Activated T-helper 1 cell treated with Interleukin-2 at 50 U/mL for 16 hours (primary cell): Measurements from ENCODE around the gene ANP32D.
"Not testable (repeated sequence)": the region's sequence is repeated elsewhere in the genome, so short reads cannot be mapped to it uniquely, and the experiment has no call there.

Experiments used
- DNase-seq: peaks from one replicate; pipeline ENCODE4 v3.0.0-alpha.2; 2020; ENCODE audit warnings: low read depth

ANP32D gene

DNA sequence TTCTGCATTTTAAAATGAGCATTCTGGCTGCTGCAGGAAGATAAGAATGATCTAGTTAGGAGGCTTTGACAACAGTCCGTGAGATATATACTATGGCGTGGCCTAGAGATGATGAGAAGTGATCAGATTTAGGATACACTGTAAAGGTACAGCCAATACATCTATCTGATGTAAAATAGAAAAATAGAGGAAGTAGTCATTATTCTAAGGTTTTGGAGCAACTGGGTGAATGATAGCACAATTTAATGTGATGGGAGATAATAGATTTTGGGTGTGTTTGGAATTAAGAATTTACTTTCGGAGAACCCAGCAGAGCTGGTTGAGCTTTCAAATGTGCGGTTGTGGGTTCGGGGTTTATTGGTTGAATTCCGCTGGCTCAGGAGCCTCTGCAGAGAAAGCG, at the start of gene ANP32D:
Gene ANP32D, plus strand, starts transcription at position 301 of the 400 bp plus-strand sequence. CDS start 106 bp downstream, outside the sequence.
- no peak for DNase-seq

- no peak for DNase-seq
These were observed 49.2 kb upstream of the ANP32D start for GRCh38 chr12:48423171-48423570.

GRCh38 chr12:48424644-48425043, 47.7 kb upstream of the ANP32D start:
- no peak for DNase-seq

GRCh38 chr12:48434016-48434415, 38.3 kb upstream of the ANP32D start:
- not testable (repeated sequence) for DNase-seq

DNA sequence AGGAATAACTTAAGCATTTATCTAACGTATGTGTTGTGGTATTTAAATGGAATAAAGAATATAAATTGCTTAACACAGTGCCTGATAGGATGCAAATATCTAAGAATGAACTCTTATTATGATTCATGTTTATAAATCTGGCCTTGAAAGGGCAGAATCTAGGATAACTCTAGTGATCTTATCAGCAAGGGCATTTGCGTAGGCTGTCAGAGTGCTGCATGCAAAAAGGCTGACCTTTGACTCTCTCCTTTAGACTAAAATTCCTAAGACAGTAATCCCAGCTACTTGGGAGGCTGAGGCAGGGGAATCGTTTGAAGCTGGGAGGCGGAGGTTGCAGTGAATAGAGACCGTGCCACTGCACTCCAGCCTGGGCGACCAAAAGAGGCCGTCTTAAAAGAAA, 31.3 kb upstream of the ANP32D start:
- DNase-seq: no peak

DNA sequence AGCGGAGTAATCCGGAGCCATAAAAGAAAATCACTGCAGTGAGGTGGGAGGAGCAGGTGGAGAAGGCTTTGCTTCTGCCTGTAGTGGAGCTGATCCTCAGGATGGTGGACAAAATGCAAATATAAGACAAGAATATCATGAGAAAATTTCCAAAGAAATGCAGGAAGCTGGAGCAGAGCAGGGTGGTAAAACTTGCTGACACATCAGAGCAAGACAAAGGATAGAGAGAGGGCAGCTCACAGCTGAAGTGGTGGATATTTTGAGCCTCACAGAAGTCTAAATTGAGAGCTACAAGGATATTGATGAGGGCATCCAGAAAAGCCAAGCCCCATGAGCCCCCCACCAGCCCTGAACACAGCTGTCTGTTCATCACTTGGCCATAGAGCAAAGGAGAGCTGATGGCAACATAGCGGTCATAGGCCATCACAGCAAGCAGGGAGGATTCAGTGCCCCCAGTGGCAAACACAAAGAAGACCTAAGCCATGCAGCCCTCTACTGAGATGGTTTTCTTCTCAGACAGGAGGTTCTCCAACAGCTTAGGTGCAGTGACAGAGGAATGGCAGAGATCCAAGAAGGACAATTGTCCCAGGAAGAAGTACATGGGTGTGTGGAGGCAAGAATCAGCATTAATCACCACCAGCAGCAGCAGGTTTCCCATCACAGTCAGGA, 30.0 kb upstream of the ANP32D start:
- no peak for DNase-seq

GRCh38 chr12:48445538-48445937, 26.8 kb upstream of the ANP32D start:
- no peak for DNase-seq

- DNase-seq: no peak
These were observed 26.1 kb upstream of the ANP32D start for GRCh38 chr12:48446161-48446776.

DNA sequence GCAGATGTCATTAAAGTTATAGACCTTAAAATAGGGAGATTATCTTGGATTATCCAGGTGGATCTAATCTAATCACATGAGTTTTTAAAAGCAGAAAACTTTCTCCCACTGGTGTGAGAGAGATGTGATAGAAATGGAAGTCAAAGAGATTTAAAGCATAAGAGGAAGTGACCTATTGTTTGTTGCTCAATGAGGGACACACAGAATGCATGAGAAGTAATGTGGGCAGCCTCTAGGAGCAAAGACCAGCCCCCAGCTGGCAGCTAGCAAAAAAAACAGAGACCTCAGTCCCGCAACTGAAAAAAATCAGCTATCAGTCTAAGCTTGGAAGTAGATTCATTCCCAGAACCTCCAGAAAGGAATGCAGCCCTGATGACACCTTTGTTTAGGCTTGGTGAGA, 24.6 kb upstream of the ANP32D start:
- DNase-seq: no peak

- DNase-seq: no peak
These were observed 21.0 kb upstream of the ANP32D start for GRCh38 chr12:48451372-48451771.

- DNase-seq: not testable (repeated sequence)
These were observed 19.4 kb upstream of the ANP32D start for GRCh38 chr12:48452961-48453360.

DNA sequence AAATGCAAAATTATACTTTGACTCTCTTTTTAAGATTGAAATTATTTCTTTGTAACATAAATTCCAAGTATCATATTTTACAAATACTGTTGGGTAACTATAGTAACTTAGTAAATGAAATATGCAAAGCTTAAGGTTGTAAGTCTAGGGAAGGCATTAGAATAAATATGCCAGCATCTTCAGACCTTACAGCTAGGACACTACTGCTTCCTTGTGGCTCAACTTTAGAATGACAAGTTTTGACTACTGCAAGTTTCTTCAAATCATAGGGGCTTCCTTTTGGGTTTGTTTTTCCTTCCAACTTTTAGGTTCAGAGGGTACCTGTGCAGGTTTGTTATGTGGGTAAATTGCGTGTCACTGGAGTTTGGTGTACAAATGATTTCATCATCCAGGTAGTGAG, 17.7 kb upstream of the ANP32D start:
- DNase-seq: no peak

DNA sequence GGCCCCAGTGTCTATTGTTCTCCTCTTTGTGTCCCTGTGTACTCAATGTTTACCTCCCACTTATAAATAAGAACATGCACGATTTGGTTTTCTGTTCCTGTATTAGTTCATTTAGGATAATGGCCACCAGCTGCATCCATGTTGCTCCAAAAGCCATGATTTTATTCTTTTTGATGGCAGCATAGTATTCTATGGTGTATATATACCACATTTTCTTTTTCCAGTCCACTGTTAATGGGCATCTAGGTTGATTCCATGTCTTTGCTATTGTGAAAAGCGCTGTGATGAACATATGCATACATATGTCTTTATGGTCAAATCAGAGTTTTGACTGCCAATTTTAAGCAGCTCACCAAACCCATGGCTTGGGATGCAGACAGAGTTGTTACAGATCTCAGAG, 17.2 kb upstream of the ANP32D start:
- no peak for DNase-seq

DNA sequence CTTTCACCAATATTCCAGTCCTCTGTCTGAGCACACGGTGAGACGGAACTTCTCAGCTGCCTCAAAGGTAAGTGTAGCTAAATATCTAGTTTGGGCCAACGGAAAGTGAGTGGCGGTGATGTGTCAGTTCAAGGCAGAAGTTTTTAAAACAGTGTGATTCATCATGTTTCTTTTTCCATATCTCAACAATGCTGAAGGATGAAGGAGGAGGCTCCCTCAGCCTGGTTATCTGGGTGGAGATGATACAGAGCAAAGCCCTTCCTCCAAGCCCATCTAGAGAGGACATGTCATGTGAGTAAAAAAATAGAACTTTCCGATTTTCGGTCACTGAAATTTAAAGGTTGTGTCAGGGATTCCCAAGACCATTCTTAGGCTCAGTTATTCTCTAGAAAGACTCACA, 13.1 kb upstream of the ANP32D start:
- no peak for DNase-seq

DNA sequence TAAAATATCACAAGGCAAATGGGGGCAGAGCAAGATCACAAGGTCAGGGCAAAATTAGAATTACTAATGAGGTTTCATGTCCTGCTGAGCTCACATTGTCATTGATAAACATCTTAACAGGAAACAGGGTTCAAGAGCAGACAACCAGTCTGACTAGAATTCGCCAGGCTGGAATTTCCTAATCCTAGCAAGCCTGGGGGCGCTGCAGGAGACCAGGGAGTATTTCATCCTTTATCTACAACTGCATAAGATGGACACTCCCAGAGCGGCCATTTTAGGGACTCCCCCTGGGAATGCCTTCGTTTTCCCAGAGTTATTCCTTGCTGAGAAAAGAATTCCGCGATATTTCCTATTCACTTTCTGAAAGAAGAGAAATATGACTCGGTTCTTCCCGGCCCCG, 3.3 kb upstream of the ANP32D start:
- DNase-seq: not testable (repeated sequence)

DNA sequence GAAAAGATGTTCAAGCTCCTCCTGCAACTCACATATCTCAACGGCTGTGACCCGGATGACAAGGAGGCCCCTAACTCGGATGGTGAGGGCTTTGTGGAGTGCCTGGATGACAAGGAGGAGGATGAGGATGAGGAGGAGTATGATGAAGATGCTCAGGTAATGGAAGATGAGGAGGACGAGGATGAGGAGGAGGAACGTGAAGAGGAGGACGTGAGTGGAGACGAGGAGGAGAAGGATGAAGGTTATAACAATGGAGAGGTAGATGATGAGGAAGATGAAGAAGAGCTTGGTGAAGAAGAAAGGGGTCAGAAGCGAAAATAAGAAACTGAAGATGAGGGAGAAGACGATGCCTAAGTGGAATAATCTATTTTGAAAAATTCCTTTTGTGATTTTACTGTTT, 702 bp downstream of the ANP32D start:
- no peak for DNase-seq

DNA sequence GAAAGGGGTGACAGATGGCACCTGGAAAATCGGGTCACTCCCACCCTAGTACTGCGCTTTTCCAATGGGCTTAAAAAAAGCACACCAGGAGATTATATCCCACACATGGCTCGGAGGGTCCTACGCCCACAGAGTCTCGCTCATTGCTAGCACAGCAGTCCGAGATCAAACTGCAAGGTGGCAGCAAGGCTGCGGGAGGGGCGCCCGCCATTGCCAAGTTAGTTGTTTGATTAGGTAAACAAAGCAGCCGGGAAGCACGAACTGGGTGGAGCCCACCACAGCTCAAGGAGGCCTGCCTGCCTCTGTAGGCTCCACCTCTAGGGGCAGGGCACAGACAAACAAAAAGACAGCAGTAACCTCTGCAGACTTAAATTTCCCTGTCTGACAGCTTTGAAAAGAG, 2.1 kb downstream of the ANP32D start:
- not testable (repeated sequence) for DNase-seq

DNA sequence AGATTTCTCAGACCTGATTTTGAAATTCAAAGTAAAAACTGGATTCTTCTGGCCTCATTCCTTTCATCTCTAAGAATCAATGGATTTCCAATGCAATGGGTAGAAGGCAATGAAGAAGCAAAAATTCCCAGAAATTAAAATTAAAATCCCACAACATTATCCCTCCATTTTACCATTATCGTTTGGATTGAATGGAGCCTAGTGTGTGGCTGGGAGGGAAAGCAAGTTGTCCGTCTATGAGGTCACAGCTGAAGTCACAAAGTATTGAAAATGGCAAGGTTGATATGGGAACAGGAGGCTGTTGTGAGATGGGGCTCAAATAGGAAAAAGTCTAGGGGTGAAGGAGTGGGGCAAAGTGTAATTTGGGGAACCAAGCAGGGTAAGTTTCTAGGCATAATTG, 9.8 kb downstream of the ANP32D start, which contains the start of gene C12orf54:
Gene C12orf54, plus strand, starts transcription at position 301 of the 400 bp plus-strand sequence. CDS start 799 bp downstream, outside the sequence.
- no peak for DNase-seq

DNA sequence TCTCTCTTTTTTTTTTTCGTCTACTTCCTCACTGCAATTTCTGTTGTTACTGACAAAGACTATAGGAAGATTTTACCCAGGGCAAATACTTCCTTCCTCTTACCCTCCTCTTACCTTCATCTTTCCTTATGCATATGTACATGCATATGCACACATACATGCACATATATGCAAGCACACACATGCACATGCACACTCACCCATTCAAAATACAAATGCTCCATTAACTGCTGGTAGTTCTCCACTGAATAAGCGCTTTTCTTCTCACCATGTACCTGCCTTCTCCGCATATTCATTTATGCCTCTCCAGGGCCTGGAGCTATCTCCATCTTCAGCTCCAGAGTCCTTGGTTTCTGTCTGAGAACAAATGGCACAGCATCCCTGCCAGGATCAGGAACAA, 10.6 kb downstream of the ANP32D start:
- DNase-seq: no peak

- no peak for DNase-seq
These were observed 13.9 kb downstream of the ANP32D start for GRCh38 chr12:48486261-48486660.

- no peak for DNase-seq
These were observed 14.3 kb downstream of the ANP32D start for GRCh38 chr12:48486679-48487078.

DNA sequence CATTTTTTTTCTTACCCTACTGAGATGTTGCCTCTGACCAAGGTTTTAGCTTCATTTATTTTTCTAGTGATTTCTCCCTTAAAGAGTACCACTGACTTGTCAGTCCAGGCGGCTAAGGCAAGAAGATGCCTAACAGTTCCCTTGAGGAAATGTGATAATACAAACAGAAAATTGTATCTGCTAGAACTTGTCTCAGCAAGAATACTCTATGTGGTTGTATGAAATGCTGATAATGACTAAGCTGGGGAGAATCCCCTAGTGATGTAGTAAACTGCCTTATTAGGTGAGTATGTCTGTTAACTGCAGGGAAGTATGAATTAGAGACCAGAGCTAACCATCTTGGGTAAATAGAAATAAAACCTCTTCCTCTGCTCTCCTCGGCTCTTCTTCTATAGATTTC, 16.7 kb downstream of the ANP32D start:
- no peak for DNase-seq

- DNase-seq: not testable (repeated sequence)
These were observed 17.1 kb downstream of the ANP32D start for GRCh38 chr12:48489456-48489855.

DNA sequence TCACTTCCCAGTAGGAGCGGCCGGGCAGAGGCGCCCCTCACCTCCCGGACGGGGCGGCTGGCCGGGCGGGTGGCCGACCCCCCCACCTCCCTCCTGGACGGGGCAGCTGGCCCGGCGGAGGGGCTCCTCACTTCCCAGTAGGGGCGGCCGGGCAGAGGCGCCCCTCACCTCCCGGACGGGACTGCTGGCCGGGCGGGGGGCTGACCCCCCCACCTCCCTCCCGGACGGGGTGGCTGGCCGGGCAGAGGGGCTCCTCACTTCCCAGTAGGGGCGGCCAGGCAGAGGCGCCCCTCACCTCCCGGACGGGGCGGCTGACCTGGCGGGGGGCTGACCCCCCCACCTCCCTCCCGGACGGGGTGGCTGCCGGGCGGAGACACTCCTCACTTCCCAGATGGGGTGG, 27.9 kb downstream of the ANP32D start:
- DNase-seq: not testable (repeated sequence)
